Uterus (tissue), 2 donors: ENCODE measurements around the gene ECI1.

Experiments
- POLR2A ChIP-seq, 2 donors: fragments of 450-650 bp; IDR thresholded peaks; one replicate each; pipeline ENCODE4 v1.6.1; 2016; ENCODE audit warnings: antibody characterized with exemption in 2 of 2, mild to moderate bottlenecking in 1 of 2, moderate library complexity in 1 of 2
- TF ChIP-seq, protein P1 (sequence below), 4 experiments: fragments of 200-600 bp in 2 of 4; fragments of 450-650 bp in 2 of 4; sonication (generic) in 2 of 4; IDR thresholded peaks; one replicate each; pipeline ENCODE4 v1.5.1; 2016 to 2019; ENCODE audit warnings: antibody characterized with exemption in 4 of 4, mild to moderate bottlenecking in 2 of 4, moderate library complexity in 1 of 4

DNA sequence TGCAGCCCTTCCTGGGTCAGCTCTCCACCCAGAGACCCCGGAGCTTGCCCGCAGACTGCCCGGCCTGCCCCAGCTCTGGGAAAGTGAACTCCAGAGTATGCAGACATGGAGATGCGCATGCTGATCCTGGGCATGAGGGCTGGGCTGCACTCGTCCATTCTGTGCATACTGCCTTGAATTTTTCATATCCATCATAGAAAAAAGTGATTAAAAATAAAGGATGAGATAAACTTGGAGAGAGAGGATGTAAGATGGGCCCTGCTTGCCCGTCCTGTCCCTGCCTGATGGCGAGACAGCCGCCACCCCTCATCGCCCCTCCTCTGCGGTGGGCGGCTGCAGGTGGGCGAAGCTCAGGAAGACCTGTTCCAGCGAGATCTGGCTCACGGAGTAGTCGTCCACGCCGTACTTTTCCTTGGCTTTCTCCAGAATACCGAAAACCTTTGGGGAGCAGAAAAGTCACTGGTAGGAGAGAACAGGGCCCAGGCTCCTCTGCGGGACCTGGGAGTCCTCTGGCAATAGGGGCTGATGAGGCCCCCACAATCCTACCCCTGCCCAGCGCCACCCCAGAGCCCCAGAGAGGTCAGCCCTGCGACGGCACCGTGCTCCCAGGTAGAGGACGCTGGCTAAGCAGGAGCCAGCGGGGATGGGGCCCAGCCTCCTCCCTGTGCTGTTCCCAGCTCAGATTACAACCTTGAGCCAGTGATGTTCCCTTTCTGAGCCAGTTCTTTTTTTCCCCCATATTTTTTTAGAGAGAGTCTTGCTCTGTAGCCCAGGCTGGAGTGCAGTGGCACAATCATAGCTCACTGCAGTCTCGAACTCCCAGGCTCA is 25.2 kb upstream of the ECI1 start:
- no peak for TF ChIP-seq POLR2A (IDR thresholded peaks at IDR 0.05)
- TF ChIP-seq, protein P1, sequence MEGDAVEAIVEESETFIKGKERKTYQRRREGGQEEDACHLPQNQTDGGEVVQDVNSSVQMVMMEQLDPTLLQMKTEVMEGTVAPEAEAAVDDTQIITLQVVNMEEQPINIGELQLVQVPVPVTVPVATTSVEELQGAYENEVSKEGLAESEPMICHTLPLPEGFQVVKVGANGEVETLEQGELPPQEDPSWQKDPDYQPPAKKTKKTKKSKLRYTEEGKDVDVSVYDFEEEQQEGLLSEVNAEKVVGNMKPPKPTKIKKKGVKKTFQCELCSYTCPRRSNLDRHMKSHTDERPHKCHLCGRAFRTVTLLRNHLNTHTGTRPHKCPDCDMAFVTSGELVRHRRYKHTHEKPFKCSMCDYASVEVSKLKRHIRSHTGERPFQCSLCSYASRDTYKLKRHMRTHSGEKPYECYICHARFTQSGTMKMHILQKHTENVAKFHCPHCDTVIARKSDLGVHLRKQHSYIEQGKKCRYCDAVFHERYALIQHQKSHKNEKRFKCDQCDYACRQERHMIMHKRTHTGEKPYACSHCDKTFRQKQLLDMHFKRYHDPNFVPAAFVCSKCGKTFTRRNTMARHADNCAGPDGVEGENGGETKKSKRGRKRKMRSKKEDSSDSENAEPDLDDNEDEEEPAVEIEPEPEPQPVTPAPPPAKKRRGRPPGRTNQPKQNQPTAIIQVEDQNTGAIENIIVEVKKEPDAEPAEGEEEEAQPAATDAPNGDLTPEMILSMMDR (IDR thresholded peaks at IDR 0.05): no peak
